ENCODE results near the gene TTLL3. TPM values are rescaled to one million over a fixed set of nuclear protein-coding genes. Genes with fewer than 3 reads are reported as not detected.
A peak's percentile ranks its signal among the peaks of the same experiment; 100 is the strongest.

The TTLL3 gene
- total and polyA plus RNA-seq, 2 donors (not counting 1 experiment from before 2014, with no cell fraction given): 84.5 to 168 TPM

DNA sequence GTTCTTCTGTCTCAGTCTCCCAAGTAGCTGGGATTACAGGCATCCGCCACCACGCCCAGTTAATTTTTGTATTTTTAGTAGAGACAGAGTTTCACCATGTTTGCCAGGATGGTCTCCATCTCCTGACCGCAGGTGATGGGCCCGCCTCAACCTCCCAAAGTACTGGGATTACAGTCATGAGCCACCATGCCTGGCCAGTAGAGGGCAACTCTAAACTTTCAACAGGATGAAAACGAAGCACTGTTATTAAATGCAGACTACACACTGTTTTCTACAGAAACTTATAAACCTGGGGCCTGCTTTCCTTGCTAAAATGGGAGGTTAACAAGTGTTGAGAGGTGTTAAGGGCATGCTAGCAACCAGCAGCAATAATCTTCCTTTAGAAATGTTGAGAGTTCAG lies 9.5 kb upstream of the TTLL3 start:
- H3K9ac ChIP-seq (ENCODE audit: low read length): no peak overlapping the region
- DNase-seq (no peak), ATAC-seq (ENCODE audit: low read depth) (no peak)
- peaks cover 20 to 23% of the 10 kb centered on the region in 2 donors for H3K4me1 ChIP-seq (ENCODE audit: control insufficient read depth in 2 of 2, insufficient read depth in 2 of 2, low read length in 2 of 2)
- peaks cover 17 to 76% of the 10 kb centered on the region in 2 experiments for H3K36me3 ChIP-seq (replicated peaks in 1 of 2; ENCODE audit: control extremely low read depth in 1 of 2, control insufficient read depth in 1 of 2, extremely low read depth in 1 of 2, insufficient read depth in 2 of 2, low read length in 1 of 2)
- no peaks in the 10 kb centered on the region for H3K9me3 ChIP-seq (ENCODE audit: control extremely low read depth in 1 of 3, control insufficient read depth in 2 of 3, insufficient read depth in 1 of 3, low read length in 2 of 3)
- 100% methylated on average over 4 of the region's 5 CpGs for WGBS (ENCODE audit: insufficient coverage)
- peaks cover 22% of the 10 kb centered on the region for H3K4me1 Mint-ChIP-seq
- no peak overlapping the region for H3K4me2 ChIP-seq (replicated peaks; ENCODE audit: low read depth, low read length, poor library complexity, severe bottlenecking)
- intact Hi-C loops (cut with micrococcal nuclease): no loop called here
- H4K20me1 ChIP-seq (ENCODE audit: control insufficient read depth, insufficient read depth, low read length, poor library complexity, severe bottlenecking): peaks cover 84% of the 10 kb centered on the region
- ChIA-PET POLR2A (no interaction called here), CTCF (no interaction called here)
- peaks cover 74% of the 10 kb centered on the region for H3K79me2 ChIP-seq (ENCODE audit: control insufficient read depth, insufficient read depth, low read length)
- H3K27ac ChIP-seq (ENCODE audit: low read length in 2 of 2): no peak overlapping the region
- H2AFZ ChIP-seq (ENCODE audit: insufficient read depth, low read depth, low read length, poor library complexity, severe bottlenecking): no peak overlapping the region
- no peak overlapping the region for H3K4me3 ChIP-seq (ENCODE audit: control extremely low read depth in 1 of 5, extremely low read depth in 1 of 5, insufficient read depth in 1 of 5, low read depth in 2 of 5, low read length in 4 of 5)
- no peaks in the 10 kb centered on the region for H3K27me3 ChIP-seq (replicated peaks in 1 of 4; ENCODE audit: control extremely low read depth in 1 of 4, control insufficient read depth in 3 of 4, insufficient read depth in 4 of 4, low read length in 3 of 4)
- TF ChIP-seq EZH2 (IDR thresholded peaks at IDR 0.05; ENCODE audit: borderline replicate concordance, insufficient read depth, low read depth, low read length, poor library complexity, severe bottlenecking): no peak
- no peak for TF ChIP-seq CTCF (IDR thresholded peaks at IDR 0.05)
- no peak overlapping the region for H3K27ac Mint-ChIP-seq
- no peaks in the 10 kb centered on the region for H3K27me3 Mint-ChIP-seq
- H3K4me3 Mint-ChIP-seq: no peak overlapping the region
- H3K9me3 Mint-ChIP-seq (ENCODE audit: insufficient read depth): no peaks in the 10 kb centered on the region

DNA sequence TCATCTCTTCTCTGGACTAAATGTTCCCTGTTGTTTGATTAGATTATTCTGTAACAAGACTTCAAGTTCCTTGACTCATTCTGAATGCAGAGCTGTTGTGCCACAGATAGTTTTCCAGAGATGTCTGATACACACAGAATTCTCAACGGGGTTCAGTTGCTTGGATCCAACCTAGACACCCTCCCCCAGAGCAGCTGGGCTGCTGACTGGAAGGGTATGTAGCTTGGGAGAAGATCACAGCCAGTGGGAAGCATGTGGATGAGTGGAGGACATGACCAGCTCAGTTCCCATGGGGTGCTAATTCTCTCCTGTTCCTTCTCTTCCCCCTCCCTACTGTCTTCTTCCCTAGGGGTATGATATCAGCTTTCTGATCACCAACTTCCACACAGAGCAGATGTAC lies 6.6 kb upstream of the TTLL3 start:
- CTCF ChIA-PET: interaction anchor here (0.9 kb wide), 1 partner anchor 22 kb away, joined by 3 read pairs; no protein-coding TSS in a partner anchor
- H4K20me1 ChIP-seq (ENCODE audit: control insufficient read depth, insufficient read depth, low read length, poor library complexity, severe bottlenecking): peaks cover 56% of the 10 kb centered on the region
- POLR2A ChIA-PET: no interaction called here

More for the DNA sequence above, 6.6 kb upstream of the TTLL3 start:
- Histone ChIP-seq H3K4me3 (ENCODE audit: control extremely low read depth in 1 of 5, extremely low read depth in 1 of 5, insufficient read depth in 1 of 5, low read depth in 2 of 5, low read length in 4 of 5) (no peak overlapping the region), H3K27ac (ENCODE audit: low read length in 2 of 2) (peak overlapping the region in 1 of 2 donors; percentile 13), H3K27me3 (replicated peaks in 1 of 4; ENCODE audit: control extremely low read depth in 1 of 4, control insufficient read depth in 3 of 4, insufficient read depth in 4 of 4, low read length in 3 of 4) (no peaks in the 10 kb centered on the region), H3K36me3 (replicated peaks in 1 of 2; ENCODE audit: control extremely low read depth in 1 of 2, control insufficient read depth in 1 of 2, extremely low read depth in 1 of 2, insufficient read depth in 2 of 2, low read length in 1 of 2) (peaks cover 1 to 73% of the 10 kb centered on the region in 2 experiments), H3K79me2 (ENCODE audit: control insufficient read depth, insufficient read depth, low read length) (peaks cover 51% of the 10 kb centered on the region), H3K9ac (ENCODE audit: low read length) (no peak overlapping the region), H3K4me1 (ENCODE audit: control insufficient read depth in 2 of 2, insufficient read depth in 2 of 2, low read length in 2 of 2) (peaks cover 8 to 9% of the 10 kb centered on the region in 2 donors), H2AFZ (ENCODE audit: insufficient read depth, low read depth, low read length, poor library complexity, severe bottlenecking) (no peak overlapping the region), H3K4me2 (replicated peaks; ENCODE audit: low read depth, low read length, poor library complexity, severe bottlenecking) (no peak overlapping the region), H3K9me3 (ENCODE audit: control extremely low read depth in 1 of 3, control insufficient read depth in 2 of 3, insufficient read depth in 1 of 3, low read length in 2 of 3) (no peaks in the 10 kb centered on the region)
- no CpG with 5 or more reads among the region's 1 CpG for WGBS (ENCODE audit: insufficient coverage)
- no peak overlapping the region for H3K4me3 Mint-ChIP-seq
- no peaks in the 10 kb centered on the region for H3K27me3 Mint-ChIP-seq
- TF ChIP-seq CTCF (IDR thresholded peaks at IDR 0.05) (no peak), EZH2 (IDR thresholded peaks at IDR 0.05; ENCODE audit: borderline replicate concordance, insufficient read depth, low read depth, low read length, poor library complexity, severe bottlenecking) (no peak)
- ATAC-seq (ENCODE audit: low read depth) (no peak), DNase-seq (no peak)
- peaks cover 9% of the 10 kb centered on the region for H3K4me1 Mint-ChIP-seq
- no peaks in the 10 kb centered on the region for H3K9me3 Mint-ChIP-seq (ENCODE audit: insufficient read depth)
- H3K27ac Mint-ChIP-seq: peak overlapping the region; percentile 27
- intact Hi-C loops (cut with micrococcal nuclease): no loop called here
